GM10266 (cell line): ENCODE results near the gene GNPDA2.

Experiments used
- DNase-seq: peaks from one replicate; pipeline ENCODE4 v3.0.0; 2012; ENCODE audit errors: extremely low spot score
- CTCF ChIP-seq: IDR thresholded peaks from 2 replicates; pipeline ENCODE4 v1.5.1; 2012; ENCODE audit warnings: mild to moderate bottlenecking, low read depth; ENCODE audit not compliant: control insufficient read depth, insufficient read depth; ENCODE audit errors: missing control alignments

The GNPDA2 gene

DNA sequence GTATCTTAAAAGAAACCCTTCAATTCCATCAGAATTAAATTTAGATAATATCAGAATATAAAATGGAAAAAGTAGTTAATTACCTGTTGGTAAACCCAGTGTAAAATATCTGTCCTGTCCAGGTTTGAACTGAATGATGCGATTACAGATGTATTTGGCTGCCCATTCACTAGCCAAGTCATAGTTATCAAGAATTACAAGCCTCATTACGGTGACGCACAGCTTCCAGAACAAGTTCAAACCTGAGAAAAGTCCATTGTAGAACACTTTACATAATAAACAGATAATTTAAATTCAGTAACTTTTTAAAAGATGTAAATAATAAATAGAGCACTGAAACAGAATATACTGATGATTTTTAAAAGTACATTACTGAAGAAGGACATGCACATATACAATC, 4.4 kb downstream of the GNPDA2 start:
- no peak for TF ChIP-seq CTCF
- DNase-seq = no peak

- DNase-seq = no peak
- no peak for TF ChIP-seq CTCF
These were observed 6.0 kb downstream of the GNPDA2 start for GRCh38 chr4:44720371-44720770.

GRCh38 chr4:44716597-44716996, 9.8 kb downstream of the GNPDA2 start:
- no peak for TF ChIP-seq CTCF
- DNase-seq = no peak

DNA sequence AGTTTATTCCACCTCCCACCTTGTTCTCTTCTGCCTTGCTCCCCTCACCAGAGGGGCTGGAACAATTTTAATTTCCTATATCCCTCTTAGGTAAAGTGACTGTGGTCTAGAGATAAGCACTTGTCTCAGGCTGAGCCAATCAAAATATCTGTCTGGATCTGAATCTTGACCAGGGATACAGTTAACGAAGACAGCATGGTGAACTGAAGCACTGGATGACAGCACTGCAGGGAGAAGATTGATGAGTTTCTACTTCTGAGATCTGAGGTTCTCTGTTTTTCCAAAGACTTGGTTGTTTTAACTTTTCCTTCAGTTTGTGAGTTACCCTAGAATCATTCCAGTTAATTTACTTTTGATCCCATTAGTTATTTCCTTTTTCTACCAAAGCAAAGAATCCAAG, 13.2 kb downstream of the GNPDA2 start:
- TF ChIP-seq CTCF = no peak
- no peak for DNase-seq

DNA sequence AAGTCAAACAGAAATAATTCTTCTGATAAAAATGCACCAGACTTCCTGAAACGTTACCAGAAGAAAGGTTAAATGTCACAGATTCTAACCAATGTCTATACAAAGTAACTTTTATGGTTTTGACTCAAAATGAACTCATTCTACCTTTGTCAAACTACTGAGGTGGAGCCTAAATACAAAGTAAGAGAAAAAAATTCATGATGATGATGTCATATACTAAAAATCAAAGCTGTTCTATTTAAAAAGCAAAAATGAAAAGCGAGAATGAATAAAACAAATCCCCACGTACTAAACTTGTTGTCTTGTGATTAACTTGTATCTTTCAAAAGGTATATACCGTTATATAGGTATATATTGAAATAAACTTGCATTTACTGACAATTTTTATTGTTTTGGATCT, 21.7 kb downstream of the GNPDA2 start:
- no peak for DNase-seq
- TF ChIP-seq CTCF = no peak

DNA sequence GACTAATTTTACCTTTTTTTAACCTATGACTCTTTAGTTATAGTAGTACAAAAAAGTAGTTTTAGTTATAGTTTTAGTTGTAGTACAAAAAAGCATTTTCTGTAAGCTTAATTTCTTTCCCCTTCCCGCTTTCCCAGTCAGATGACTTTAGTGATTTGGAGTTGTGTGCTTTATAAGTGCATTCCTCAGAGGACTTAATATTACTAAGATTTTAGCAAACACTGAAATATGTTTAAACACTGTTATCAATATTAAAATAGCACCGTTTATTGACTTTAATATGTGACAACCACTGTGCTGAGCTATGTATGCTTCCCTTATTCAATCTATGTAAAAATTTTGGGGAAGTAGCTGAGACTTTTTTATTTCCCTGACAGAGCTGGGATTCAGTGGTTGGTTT, 25.3 kb downstream of the GNPDA2 start:
- no peak for TF ChIP-seq CTCF
- DNase-seq = no peak

GRCh38 chr4:44700427-44700826, 25.9 kb downstream of the GNPDA2 start:
- no peak for DNase-seq
- no peak for TF ChIP-seq CTCF
